ENCODE measurements around the gene AFAP1L2. TPM values are rescaled to one million over a fixed set of nuclear protein-coding genes. Genes with fewer than 3 reads are reported as not detected.

AFAP1L2 gene
- total and polyA plus RNA-seq, 4 experiments from 2014 or later: 0.50 to 4.3 (median 2.3) TPM

DNA sequence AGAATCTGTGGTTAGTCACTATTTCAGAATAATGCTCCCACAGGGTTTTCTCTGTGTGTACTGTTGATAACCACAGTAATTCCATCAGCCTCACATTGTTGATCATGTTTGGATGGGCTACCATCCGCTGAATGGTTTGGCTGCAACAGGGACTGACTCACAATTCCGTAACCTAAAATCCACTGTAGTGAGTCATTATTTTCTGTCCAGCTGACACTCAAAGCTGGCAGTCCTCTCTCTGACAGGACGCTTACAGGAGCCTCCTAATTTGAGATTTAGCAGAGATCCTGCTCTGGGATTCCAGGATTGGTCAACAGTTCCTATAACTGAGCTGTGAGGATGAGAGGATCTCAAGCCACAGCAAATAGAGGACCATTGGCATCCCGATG lies 132.5 kb downstream of the AFAP1L2 start:
- Mint-ChIP-seq H3K27ac (no peak overlapping the region), H3K4me1 (no peaks in the 10 kb centered on the region), H3K9me3 (peaks cover 0 to 1% (median 0%) of the 10 kb centered on the region in 8 donors), H3K27me3 (peaks cover 5 to 11% of the 10 kb centered on the region in 2 donors), H3K4me3 (no peak overlapping the region), H3K36me3 (no peaks in the 10 kb centered on the region)
- CTCF ChIA-PET (ENCODE audit: partially characterized antibody): no interaction called here
- Histone ChIP-seq H3K27ac (ENCODE audit: low read depth, low read length) (no peak overlapping the region), H3K36me3 (ENCODE audit: insufficient read depth, low read length) (no peaks in the 10 kb centered on the region), H3K27me3 (ENCODE audit: insufficient read depth, low read length) (no peaks in the 10 kb centered on the region), H3K9me3 (ENCODE audit: control insufficient read depth in 1 of 2, low read length in 2 of 2) (no peaks in the 10 kb centered on the region), H3K4me1 (ENCODE audit: insufficient read depth, low read length) (no peaks in the 10 kb centered on the region), H3K4me3 (ENCODE audit: low read length in 2 of 2) (no peak overlapping the region)
- POLR2A ChIA-PET (ENCODE audit: partially characterized antibody): no interaction called here
- no peak for DNase-seq
- intact Hi-C loops (cut with micrococcal nuclease): no loop called here

- Mint-ChIP-seq H3K27me3 (peaks cover 5 to 11% of the 10 kb centered on the region in 2 donors), H3K36me3 (no peaks in the 10 kb centered on the region), H3K4me3 (no peak overlapping the region), H3K4me1 (no peaks in the 10 kb centered on the region), H3K27ac (no peak overlapping the region), H3K9me3 (peaks cover 0 to 1% (median 0%) of the 10 kb centered on the region in 8 donors)
- DNase-seq: no peak
- Histone ChIP-seq H3K9me3 (ENCODE audit: control insufficient read depth in 1 of 2, low read length in 2 of 2) (no peaks in the 10 kb centered on the region), H3K36me3 (ENCODE audit: insufficient read depth, low read length) (no peaks in the 10 kb centered on the region), H3K4me1 (ENCODE audit: insufficient read depth, low read length) (no peaks in the 10 kb centered on the region), H3K27ac (ENCODE audit: low read depth, low read length) (no peak overlapping the region), H3K27me3 (ENCODE audit: insufficient read depth, low read length) (no peaks in the 10 kb centered on the region), H3K4me3 (ENCODE audit: low read length in 2 of 2) (no peak overlapping the region)
- ChIA-PET CTCF (ENCODE audit: partially characterized antibody) (no interaction called here), POLR2A (ENCODE audit: partially characterized antibody) (no interaction called here)
- intact Hi-C loops (cut with micrococcal nuclease): no loop called here
Observed at GRCh38 chr10:114271075-114271778, 133.1 kb downstream of the AFAP1L2 start.

GRCh38 chr10:114266521-114266920 lies 137.8 kb downstream of the AFAP1L2 start:
- no peak overlapping the region for H3K27ac ChIP-seq (ENCODE audit: low read depth, low read length)
- H3K36me3 ChIP-seq (ENCODE audit: insufficient read depth, low read length): no peaks in the 10 kb centered on the region
- H3K36me3 Mint-ChIP-seq: no peaks in the 10 kb centered on the region
- no peak overlapping the region for H3K27ac Mint-ChIP-seq
- H3K4me3 Mint-ChIP-seq: no peak overlapping the region
- CTCF ChIA-PET (ENCODE audit: partially characterized antibody): interaction anchor here (0.6 kb wide), 1 partner anchor 525 kb away, joined by 3 read pairs; no protein-coding TSS in a partner anchor
- POLR2A ChIA-PET (ENCODE audit: partially characterized antibody): interaction anchor here (0.6 kb wide), 1 partner anchor 63 kb away, joined by 4 read pairs; no protein-coding TSS in a partner anchor
- intact Hi-C loops (cut with micrococcal nuclease): no loop called here
- H3K4me1 Mint-ChIP-seq: no peaks in the 10 kb centered on the region
- no peak for DNase-seq
- no peaks in the 10 kb centered on the region for H3K9me3 Mint-ChIP-seq
- H3K27me3 ChIP-seq (ENCODE audit: insufficient read depth, low read length): no peaks in the 10 kb centered on the region
- H3K4me1 ChIP-seq (ENCODE audit: insufficient read depth, low read length): no peaks in the 10 kb centered on the region
- H3K27me3 Mint-ChIP-seq: peaks cover 4 to 7% of the 10 kb centered on the region in 2 donors
- no peaks in the 10 kb centered on the region for H3K9me3 ChIP-seq (ENCODE audit: control insufficient read depth in 1 of 2, low read length in 2 of 2)
- H3K4me3 ChIP-seq (ENCODE audit: low read length in 2 of 2): no peak overlapping the region

- Histone ChIP-seq H3K4me3 (ENCODE audit: low read length in 2 of 2) (no peak overlapping the region), H3K27ac (ENCODE audit: low read depth, low read length) (no peak overlapping the region), H3K36me3 (ENCODE audit: insufficient read depth, low read length) (no peaks in the 10 kb centered on the region), H3K4me1 (ENCODE audit: insufficient read depth, low read length) (no peaks in the 10 kb centered on the region), H3K9me3 (ENCODE audit: control insufficient read depth in 1 of 2, low read length in 2 of 2) (no peaks in the 10 kb centered on the region), H3K27me3 (ENCODE audit: insufficient read depth, low read length) (no peaks in the 10 kb centered on the region)
- peaks cover 0 to 4% (median 0%) of the 10 kb centered on the region in 4 donors for H3K4me1 Mint-ChIP-seq
- no peak overlapping the region for H3K4me3 Mint-ChIP-seq
- H3K9me3 Mint-ChIP-seq: no peaks in the 10 kb centered on the region
- no peak overlapping the region for H3K27ac Mint-ChIP-seq
- peaks cover 4 to 5% of the 10 kb centered on the region in 2 donors for H3K27me3 Mint-ChIP-seq
- DNase-seq: no peak
- POLR2A ChIA-PET (ENCODE audit: partially characterized antibody): no interaction called here
- CTCF ChIA-PET (ENCODE audit: partially characterized antibody): no interaction called here
- no peaks in the 10 kb centered on the region for H3K36me3 Mint-ChIP-seq
- intact Hi-C loops (cut with micrococcal nuclease): no loop called here
Observed at GRCh38 chr10:114265392-114266053, 138.8 kb downstream of the AFAP1L2 start.

GRCh38 chr10:114262496-114262895 lies 141.8 kb downstream of the AFAP1L2 start:
- ChIA-PET CTCF (ENCODE audit: partially characterized antibody) (no interaction called here), POLR2A (ENCODE audit: partially characterized antibody) (no interaction called here)
- no peaks in the 10 kb centered on the region for H3K36me3 ChIP-seq (ENCODE audit: insufficient read depth, low read length)
- Mint-ChIP-seq H3K4me1 (peaks cover 0 to 9% (median 3%) of the 10 kb centered on the region in 4 donors), H3K4me3 (no peak overlapping the region), H3K27me3 (peaks cover 2 to 3% of the 10 kb centered on the region in 2 donors), H3K36me3 (no peaks in the 10 kb centered on the region), H3K9me3 (no peaks in the 10 kb centered on the region), H3K27ac (no peak overlapping the region)
- no peaks in the 10 kb centered on the region for H3K27me3 ChIP-seq (ENCODE audit: insufficient read depth, low read length)
- DNase-seq: no peak
- intact Hi-C loops (cut with micrococcal nuclease): no loop called here
- H3K27ac ChIP-seq (ENCODE audit: low read depth, low read length): no peak overlapping the region
- no peaks in the 10 kb centered on the region for H3K4me1 ChIP-seq (ENCODE audit: insufficient read depth, low read length)
- H3K9me3 ChIP-seq (ENCODE audit: control insufficient read depth in 1 of 2, low read length in 2 of 2): no peaks in the 10 kb centered on the region
- H3K4me3 ChIP-seq (ENCODE audit: low read length in 2 of 2): no peak overlapping the region

- intact Hi-C loops (cut with micrococcal nuclease): no loop called here
- Histone ChIP-seq H3K36me3 (ENCODE audit: insufficient read depth, low read length) (no peaks in the 10 kb centered on the region), H3K27me3 (ENCODE audit: insufficient read depth, low read length) (no peaks in the 10 kb centered on the region), H3K27ac (ENCODE audit: low read depth, low read length) (no peak overlapping the region), H3K4me3 (ENCODE audit: low read length in 2 of 2) (no peak overlapping the region), H3K9me3 (ENCODE audit: control insufficient read depth in 1 of 2, low read length in 2 of 2) (no peaks in the 10 kb centered on the region), H3K4me1 (ENCODE audit: insufficient read depth, low read length) (no peaks in the 10 kb centered on the region)
- H3K27ac Mint-ChIP-seq: no peak overlapping the region
- no peaks in the 10 kb centered on the region for H3K9me3 Mint-ChIP-seq
- peaks cover 2 to 3% of the 10 kb centered on the region in 2 donors for H3K27me3 Mint-ChIP-seq
- H3K4me3 Mint-ChIP-seq: no peak overlapping the region
- CTCF ChIA-PET (ENCODE audit: partially characterized antibody): no interaction called here
- no peak for DNase-seq
- H3K36me3 Mint-ChIP-seq: no peaks in the 10 kb centered on the region
- POLR2A ChIA-PET (ENCODE audit: partially characterized antibody): no interaction called here
- H3K4me1 Mint-ChIP-seq: peaks cover 0 to 14% (median 3%) of the 10 kb centered on the region in 4 donors
Observed at GRCh38 chr10:114261076-114261475, 143.2 kb downstream of the AFAP1L2 start.

- no peaks in the 10 kb centered on the region for H3K36me3 Mint-ChIP-seq
- H3K4me3 Mint-ChIP-seq: no peak overlapping the region
- Histone ChIP-seq H3K36me3 (ENCODE audit: insufficient read depth, low read length) (no peaks in the 10 kb centered on the region), H3K4me1 (ENCODE audit: insufficient read depth, low read length) (no peaks in the 10 kb centered on the region), H3K27ac (ENCODE audit: low read depth, low read length) (no peak overlapping the region), H3K4me3 (ENCODE audit: low read length in 2 of 2) (no peak overlapping the region), H3K9me3 (ENCODE audit: control insufficient read depth in 1 of 2, low read length in 2 of 2) (no peaks in the 10 kb centered on the region), H3K27me3 (ENCODE audit: insufficient read depth, low read length) (no peaks in the 10 kb centered on the region)
- peaks cover 0 to 2% of the 10 kb centered on the region in 2 donors for H3K27me3 Mint-ChIP-seq
- no peaks in the 10 kb centered on the region for H3K9me3 Mint-ChIP-seq
- intact Hi-C loops (cut with micrococcal nuclease): no loop called here
- H3K4me1 Mint-ChIP-seq: peaks cover 0 to 14% (median 3%) of the 10 kb centered on the region in 4 donors
- ChIA-PET POLR2A (ENCODE audit: partially characterized antibody) (no interaction called here), CTCF (ENCODE audit: partially characterized antibody) (no interaction called here)
- no peak for DNase-seq
- no peak overlapping the region for H3K27ac Mint-ChIP-seq
Observed at GRCh38 chr10:114260366-114260765, 143.9 kb downstream of the AFAP1L2 start.
